Left lung (tissue), 14 donors: Measurements from ENCODE around the gene FKBP1A. TPM values are rescaled to one million over a fixed set of nuclear protein-coding genes. Genes with fewer than 3 reads are reported as not detected.
A peak's percentile ranks its signal among the peaks of the same experiment; 100 is the strongest.

ENCODE experiments used
- ATAC-seq: fragments of 200-7000 bp; cut with Tn5 transposase; one replicate; pipeline ENCODE4 v1.9.1; 2020; ENCODE audit warnings: moderate library complexity
- DNase-seq, 4 donors: peaks; one replicate each; pipeline ENCODE4 v3.0.0-alpha.2; 2013 to 2020
- H3K27ac ChIP-seq, 2 donors: fragments of 200-600 bp; sonication (generic) in 1 of 2; one replicate each; pipeline versions ENCODE4 v1.5.0 to v1.8.0; 2020 to 2021
- H3K27me3 ChIP-seq, 2 donors: fragments of 200-600 bp; sonication (generic) in 1 of 2; one replicate each; pipeline versions ENCODE4 v1.5.0 to v1.8.0; 2020 to 2021
- H3K36me3 ChIP-seq, 2 donors: fragments of 200-600 bp; sonication (generic) in 1 of 2; one replicate each; pipeline versions ENCODE4 v1.5.0 to v1.8.0; 2020 to 2021
- H3K4me1 ChIP-seq, 2 donors: fragments of 200-600 bp; one replicate each; pipeline ENCODE4 v1.8.0; 2021
- H3K4me3 ChIP-seq, 2 donors: fragments of 200-600 bp; sonication (generic) in 1 of 2; one replicate each; pipeline versions ENCODE4 v1.5.0 to v1.8.0; 2020 to 2021; ENCODE audit warnings: mild to moderate bottlenecking in 1 of 2
- H3K9me3 ChIP-seq, 2 donors: fragments of 200-600 bp; sonication (generic) in 1 of 2; one replicate each; pipeline versions ENCODE4 v1.5.0 to v1.8.0; 2020 to 2021
- CTCF ChIP-seq, 2 donors: fragments of 200-600 bp; sonication (generic) in 1 of 2; IDR thresholded peaks; one replicate each; pipeline versions ENCODE4 v1.5.0 to v1.8.0; 2021; ENCODE audit warnings: antibody characterized with exemption in 2 of 2
- intact Hi-C, 2 donors: fragments of 100-400 bp; cut with DNase I; formaldehyde crosslinking; loops; one replicate each; pipeline versions ENCODE4 v1.11.2 to v1.14.2; 2022
- long read RNA-seq, 12 donors: library from polyadenylated mRNA in 2 of 12; unstranded in 2 of 12; transcript quantifications; one replicate each; pipeline ENCODE4 v2.0.0 and lab custom pipeline, GENCODE V29; 2019 to 2026
- polyA plus RNA-seq, 6 donors: library from polyadenylated mRNA; unstranded; fragments of 120-200 nt; gene quantifications; one replicate each; pipeline ENCODE4 v1.2.1, GENCODE V29; 2013; ENCODE audit not compliant: insufficient read length in 6 of 6
- total RNA-seq, 2 donors: library from RNA; stranded (reverse); fragmentation: NEBNext Ultra II Directional; extraction: Animal tissue kit (Norgen Biotek cat#: 25700); gene quantifications; one replicate each; pipeline ENCODE4 v1.2.1, GENCODE V29; 2021
- donor health status: DM: no; HTN: yes; CAD: no.
- donor health status: DM: no; HTN: no; CAD: no.

FKBP1A gene
- 100 to 1,000 TPM; 278 to 385 TPM for total RNA-seq
- 100 to 1,000 TPM; 400 to 507 (median 446) TPM for polyA plus RNA-seq
- long read RNA-seq, donor 1, transcript FKBP1A-202 (4 exons, 747 nt), result minor isoform, 12 of 206 reads
- long read RNA-seq, donor 1, transcript FKBP1A-204 (5 exons, 1,622 nt), result major isoform, 156 of 206 reads
- long read RNA-seq, donor 1, transcript FKBP1A-210 (3 exons, 562 nt), result minor isoform, 6 of 206 reads
- long read RNA-seq, donor 1, partial matches to known transcripts, result 16 of 206 reads
- long read RNA-seq, donor 1, other reads (novel, unspliced or antisense), result 10 of 206 reads
- long read RNA-seq, donor 2, transcript FKBP1A-202 (4 exons, 747 nt), result minor isoform, 7 of 141 reads
- long read RNA-seq, donor 2, transcript FKBP1A-204 (5 exons, 1,622 nt), result major isoform, 114 of 141 reads
- long read RNA-seq, donor 2, transcript FKBP1A-203 (4 exons, 976 nt), result minor isoform, 6 of 141 reads
- long read RNA-seq, donor 2, partial matches to known transcripts, result 0 of 141 reads
- long read RNA-seq, donor 2, other reads (novel, unspliced or antisense), result 8 of 141 reads
- long read RNA-seq, donor 3, transcript FKBP1A-204 (5 exons, 1,622 nt), result major isoform, 139 of 153 reads
- long read RNA-seq, donor 3, transcript FKBP1A-202 (4 exons, 747 nt), result minor isoform, 7 of 153 reads
- long read RNA-seq, donor 3, partial matches to known transcripts, result 0 of 153 reads
- long read RNA-seq, donor 3, other reads (novel, unspliced or antisense), result 0 of 153 reads
- long read RNA-seq, donor 4, transcript FKBP1A-204 (5 exons, 1,622 nt), result major isoform, 279 of 298 reads
- long read RNA-seq, donor 4, transcript FKBP1A-203 (4 exons, 976 nt), result minor isoform, 10 of 298 reads
- long read RNA-seq, donor 4, partial matches to known transcripts, result 5 of 298 reads
- long read RNA-seq, donor 4, other reads (novel, unspliced or antisense), result 1 of 298 reads
- long read RNA-seq, donor 5, transcript FKBP1A-202 (4 exons, 747 nt), result minor isoform, 15 of 174 reads
- long read RNA-seq, donor 5, transcript FKBP1A-210 (3 exons, 562 nt), result minor isoform, 6 of 174 reads
- long read RNA-seq, donor 5, transcript FKBP1A-204 (5 exons, 1,622 nt), result major isoform, 120 of 174 reads
- long read RNA-seq, donor 5, transcript FKBP1A-203 (4 exons, 976 nt), result minor isoform, 7 of 174 reads
- long read RNA-seq, donor 5, partial matches to known transcripts, result 7 of 174 reads
- long read RNA-seq, donor 5, other reads (novel, unspliced or antisense), result 16 of 174 reads
- long read RNA-seq, donor 6, transcript FKBP1A-204 (5 exons, 1,622 nt), result major isoform, 186 of 212 reads
- long read RNA-seq, donor 6, transcript FKBP1A-203 (4 exons, 976 nt), result minor isoform, 8 of 212 reads
- long read RNA-seq, donor 6, transcript FKBP1A-202 (4 exons, 747 nt), result minor isoform, 14 of 212 reads
- long read RNA-seq, donor 6, partial matches to known transcripts, result 0 of 212 reads
- long read RNA-seq, donor 6, other reads (novel, unspliced or antisense), result 0 of 212 reads
- long read RNA-seq, donor 7, transcript FKBP1A-204 (5 exons, 1,622 nt), result major isoform, 109 of 123 reads
- long read RNA-seq, donor 7, transcript FKBP1A-202 (4 exons, 747 nt), result minor isoform, 6 of 123 reads
- long read RNA-seq, donor 7, transcript FKBP1A-203 (4 exons, 976 nt), result minor isoform, 6 of 123 reads
- long read RNA-seq, donor 7, partial matches to known transcripts, result 0 of 123 reads
- long read RNA-seq, donor 7, other reads (novel, unspliced or antisense), result 0 of 123 reads
- long read RNA-seq, donor 8, transcript FKBP1A-204 (5 exons, 1,622 nt), result major isoform, 142 of 159 reads
- long read RNA-seq, donor 8, partial matches to known transcripts, result 5 of 159 reads
- long read RNA-seq, donor 8, other reads (novel, unspliced or antisense), result 0 of 159 reads
- long read RNA-seq, donor 9, result 0 reads
- long read RNA-seq, donor 10, transcript FKBP1A-203 (4 exons, 976 nt), result minor isoform, 14 of 575 reads
- long read RNA-seq, donor 10, transcript FKBP1A-211 (4 exons, 1,518 nt), result minor isoform, 10 of 575 reads
- long read RNA-seq, donor 10, transcript FKBP1A-204 (5 exons, 1,622 nt), result major isoform, 520 of 575 reads
- long read RNA-seq, donor 10, partial matches to known transcripts, result 6 of 575 reads
- long read RNA-seq, donor 10, other reads (novel, unspliced or antisense), result 21 of 575 reads
- long read RNA-seq, donor 11, result 0 reads
- long read RNA-seq, donor 12, transcript FKBP1A-202 (4 exons, 747 nt), result minor isoform, 10 of 134 reads
- long read RNA-seq, donor 12, transcript FKBP1A-204 (5 exons, 1,622 nt), result major isoform, 100 of 134 reads
- long read RNA-seq, donor 12, partial matches to known transcripts, result 11 of 134 reads
- long read RNA-seq, donor 12, other reads (novel, unspliced or antisense), result 5 of 134 reads

- TF ChIP-seq CTCF (IDR thresholded peaks at IDR 0.05), result peak in 1 of 2 donors; percentile 37
- H3K4me1 ChIP-seq, result peaks cover 18 to 84% of the 10 kb centered on the region in 2 donors
- peak within 1 kb of the TSS; percentile 83 to 95 for H3K4me3 ChIP-seq
- no peaks in the 10 kb centered on the region for H3K36me3 ChIP-seq
- peak within 1 kb of the TSS; percentile 85 to 89 for H3K27ac ChIP-seq
- ATAC-seq (peak; percentile 95), DNase-seq (peak; percentile 90 to 97 (median 94))
- H3K27me3 ChIP-seq, result peaks cover 0 to 7% of the 10 kb centered on the region in 2 donors
- intact Hi-C loops, result loop anchor here in 1 of 2 donors (5.0 kb wide), 1 partner anchor 71 kb away; no protein-coding TSS in a partner anchor
- no peaks in the 10 kb centered on the region for H3K9me3 ChIP-seq
Measured at GRCh38 chr20:1392693-1393506, at the start of gene FKBP1A. Gene FKBP1A, minus strand, starts transcription at chr20:1393054. Its CDS starts 56 bp downstream, at chr20:1392998.

- H3K36me3 ChIP-seq, result peaks cover 15 to 82% of the 10 kb centered on the region in 2 donors
- no peaks in the 10 kb centered on the region for H3K27me3 ChIP-seq
- H3K4me3 ChIP-seq, result no peak overlapping the region
- DNase-seq, result no peak
- no peak for TF ChIP-seq CTCF (IDR thresholded peaks at IDR 0.05)
- ATAC-seq, result no peak
- no peaks in the 10 kb centered on the region for H3K4me1 ChIP-seq
- no peaks in the 10 kb centered on the region for H3K9me3 ChIP-seq
- H3K27ac ChIP-seq, result no peak overlapping the region
- intact Hi-C loops, result no loop called here
Measured at GRCh38 chr20:1442304-1442703, 49.5 kb upstream of the FKBP1A start.

- TF ChIP-seq CTCF (IDR thresholded peaks at IDR 0.05), result no peak
- Histone ChIP-seq H3K4me1 (no peaks in the 10 kb centered on the region), H3K27me3 (no peaks in the 10 kb centered on the region), H3K4me3 (no peak overlapping the region), H3K27ac (no peak overlapping the region), H3K36me3 (peaks cover 15 to 70% of the 10 kb centered on the region in 2 donors), H3K9me3 (no peaks in the 10 kb centered on the region)
- intact Hi-C loops, result no loop called here
- no peak for ATAC-seq
- no peak for DNase-seq
Measured at GRCh38 chr20:1441133-1441532, 48.3 kb upstream of the FKBP1A start.
